ENCODE measurements around the gene WAS.

WAS gene

GRCh38 chrX:48726596-48726995 is 43.0 kb downstream of the WAS start:
- Histone ChIP-seq H3K4me3 (replicated peaks; ENCODE audit: insufficient read depth, low read length) (no peak overlapping the region), H3K27ac (replicated peaks) (no peak overlapping the region), H3K27me3 (ENCODE audit: insufficient read depth, poor library complexity, severe bottlenecking) (no peaks in the 10 kb centered on the region)
- DNase-seq (ENCODE audit: low read depth in 1 of 2, low spot score in 1 of 2), result no peak
- TF ChIP-seq SPI1 (IDR thresholded peaks at IDR 0.05; ENCODE audit: borderline replicate concordance, low read depth) (no peak), GABPA (IDR thresholded peaks at IDR 0.05; ENCODE audit: low read depth) (no peak), POLR2AphosphoS5 (IDR thresholded peaks at IDR 0.05; ENCODE audit: low read depth) (no peak), CTCF (IDR thresholded peaks at IDR 0.05; ENCODE audit: insufficient read depth, low read length) (no peak)

- no peak for DNase-seq (ENCODE audit: low read depth in 1 of 2, low spot score in 1 of 2)
- H3K27me3 ChIP-seq (ENCODE audit: insufficient read depth, poor library complexity, severe bottlenecking), result no peaks in the 10 kb centered on the region
- H3K4me3 ChIP-seq (replicated peaks; ENCODE audit: insufficient read depth, low read length), result no peak overlapping the region
- TF ChIP-seq CTCF (IDR thresholded peaks at IDR 0.05; ENCODE audit: insufficient read depth, low read length), result no peak
- no peak for TF ChIP-seq GABPA (IDR thresholded peaks at IDR 0.05; ENCODE audit: low read depth)
- no peak for TF ChIP-seq SPI1 (IDR thresholded peaks at IDR 0.05; ENCODE audit: borderline replicate concordance, low read depth)
- TF ChIP-seq POLR2AphosphoS5 (IDR thresholded peaks at IDR 0.05; ENCODE audit: low read depth), result no peak
- TF ChIP-seq REST (IDR thresholded peaks at IDR 0.05; ENCODE audit: insufficient replicate concordance, low read depth), result no peak
- no peak overlapping the region for H3K27ac ChIP-seq (replicated peaks)
Observed at GRCh38 chrX:48728653-48729052, 45.1 kb downstream of the WAS start.

GRCh38 chrX:48736303-48736702 is 52.7 kb downstream of the WAS start:
- no peak for DNase-seq (ENCODE audit: low read depth in 1 of 2, low spot score in 1 of 2)
- Histone ChIP-seq H3K27me3 (ENCODE audit: insufficient read depth, poor library complexity, severe bottlenecking) (no peaks in the 10 kb centered on the region), H3K27ac (replicated peaks) (no peak overlapping the region), H3K4me3 (replicated peaks; ENCODE audit: insufficient read depth, low read length) (no peak overlapping the region)
- TF ChIP-seq POLR2AphosphoS5 (IDR thresholded peaks at IDR 0.05; ENCODE audit: low read depth) (no peak), GABPA (IDR thresholded peaks at IDR 0.05; ENCODE audit: low read depth) (no peak), REST (IDR thresholded peaks at IDR 0.05; ENCODE audit: insufficient replicate concordance, low read depth) (no peak), CTCF (IDR thresholded peaks at IDR 0.05; ENCODE audit: insufficient read depth, low read length) (no peak), SPI1 (IDR thresholded peaks at IDR 0.05; ENCODE audit: borderline replicate concordance, low read depth) (no peak)

- Histone ChIP-seq H3K4me3 (replicated peaks; ENCODE audit: insufficient read depth, low read length) (peak overlapping the region; percentile 26), H3K27me3 (ENCODE audit: insufficient read depth, poor library complexity, severe bottlenecking) (no peaks in the 10 kb centered on the region), H3K27ac (replicated peaks) (peak overlapping the region; percentile 89)
- TF ChIP-seq GABPA (IDR thresholded peaks at IDR 0.05; ENCODE audit: low read depth) (no peak), POLR2AphosphoS5 (IDR thresholded peaks at IDR 0.05; ENCODE audit: low read depth) (no peak), CTCF (IDR thresholded peaks at IDR 0.05; ENCODE audit: insufficient read depth, low read length) (no peak), SPI1 (IDR thresholded peaks at IDR 0.05; ENCODE audit: borderline replicate concordance, low read depth) (no peak), REST (IDR thresholded peaks at IDR 0.05; ENCODE audit: insufficient replicate concordance, low read depth) (no peak)
- no peak for DNase-seq (ENCODE audit: low read depth in 1 of 2, low spot score in 1 of 2)
Observed at GRCh38 chrX:48736878-48737212, 53.2 kb downstream of the WAS start.
